Renal pelvis (tissue), 12 donors: Measurements from ENCODE around the gene LRRC58. TPM values are rescaled to one million over a fixed set of nuclear protein-coding genes. Genes with fewer than 3 reads are reported as not detected.
"Not testable (repeated sequence)": the region's sequence is repeated elsewhere in the genome, so short reads cannot be mapped to it uniquely, and the experiment has no call there.

Experiments used
- DNase-seq: peaks from one replicate; pipeline ENCODE4 v3.0.0-alpha.2; 2013
- long read RNA-seq, 16 experiments: transcript quantifications; one replicate each; lab custom pipeline, GENCODE V29; 2026
- polyA plus RNA-seq, 3 donors: library from polyadenylated mRNA; unstranded; fragments of 120-200 nt; gene quantifications; one replicate each; pipeline ENCODE4 v1.2.1, GENCODE V29; 2013; ENCODE audit not compliant: insufficient read length in 3 of 3

The LRRC58 gene
- 10 to 100 TPM; 22.0 to 32.3 (median 31.0) TPM for polyA plus RNA-seq
- long read RNA-seq, donor 1, full-length matches to known transcripts: 4 of 11 reads
- long read RNA-seq, donor 1, partial matches to known transcripts: 7 of 11 reads
- long read RNA-seq, donor 1, other reads (novel, unspliced or antisense): 0 of 11 reads
- long read RNA-seq, donor 2, full-length matches to known transcripts: 3 of 44 reads
- long read RNA-seq, donor 2, partial matches to known transcripts: 41 of 44 reads
- long read RNA-seq, donor 2, other reads (novel, unspliced or antisense): 0 of 44 reads
- long read RNA-seq, donor 3, full-length matches to known transcripts: 8 of 8 reads
- long read RNA-seq, donor 3, partial matches to known transcripts: 0 of 8 reads
- long read RNA-seq, donor 3, other reads (novel, unspliced or antisense): 0 of 8 reads
- long read RNA-seq, donor 4, full-length matches to known transcripts: 3 of 3 reads
- long read RNA-seq, donor 4, partial matches to known transcripts: 0 of 3 reads
- long read RNA-seq, donor 4, other reads (novel, unspliced or antisense): 0 of 3 reads
- long read RNA-seq, donor 5, full-length matches to known transcripts: 4 of 4 reads
- long read RNA-seq, donor 5, partial matches to known transcripts: 0 of 4 reads
- long read RNA-seq, donor 5, other reads (novel, unspliced or antisense): 0 of 4 reads
- long read RNA-seq, donor 6, full-length matches to known transcripts: 12 of 12 reads
- long read RNA-seq, donor 6, partial matches to known transcripts: 0 of 12 reads
- long read RNA-seq, donor 6, other reads (novel, unspliced or antisense): 0 of 12 reads
- long read RNA-seq, donor 7, full-length matches to known transcripts: 6 of 6 reads
- long read RNA-seq, donor 7, partial matches to known transcripts: 0 of 6 reads
- long read RNA-seq, donor 7, other reads (novel, unspliced or antisense): 0 of 6 reads
- long read RNA-seq, donor 8, full-length matches to known transcripts: 5 of 5 reads
- long read RNA-seq, donor 8, partial matches to known transcripts: 0 of 5 reads
- long read RNA-seq, donor 8, other reads (novel, unspliced or antisense): 0 of 5 reads
- long read RNA-seq, donor 9, full-length matches to known transcripts: 7 of 7 reads
- long read RNA-seq, donor 9, partial matches to known transcripts: 0 of 7 reads
- long read RNA-seq, donor 9, other reads (novel, unspliced or antisense): 0 of 7 reads
- long read RNA-seq, donor 10, full-length matches to known transcripts: 10 of 18 reads
- long read RNA-seq, donor 10, partial matches to known transcripts: 8 of 18 reads
- long read RNA-seq, donor 10, other reads (novel, unspliced or antisense): 0 of 18 reads
- long read RNA-seq, donor 11, full-length matches to known transcripts: 2 of 2 reads
- long read RNA-seq, donor 11, partial matches to known transcripts: 0 of 2 reads
- long read RNA-seq, donor 11, other reads (novel, unspliced or antisense): 0 of 2 reads
- long read RNA-seq, donor 12, full-length matches to known transcripts: 9 of 9 reads
- long read RNA-seq, donor 12, partial matches to known transcripts: 0 of 9 reads
- long read RNA-seq, donor 12, other reads (novel, unspliced or antisense): 0 of 9 reads
- long read RNA-seq, donor 13, full-length matches to known transcripts: 4 of 4 reads
- long read RNA-seq, donor 13, partial matches to known transcripts: 0 of 4 reads
- long read RNA-seq, donor 13, other reads (novel, unspliced or antisense): 0 of 4 reads
- long read RNA-seq, donor 14: 0 reads
- long read RNA-seq, donor 15, full-length matches to known transcripts: 6 of 6 reads
- long read RNA-seq, donor 15, partial matches to known transcripts: 0 of 6 reads
- long read RNA-seq, donor 15, other reads (novel, unspliced or antisense): 0 of 6 reads
- long read RNA-seq, donor 16, full-length matches to known transcripts: 6 of 6 reads
- long read RNA-seq, donor 16, partial matches to known transcripts: 0 of 6 reads
- long read RNA-seq, donor 16, other reads (novel, unspliced or antisense): 0 of 6 reads

GRCh38 chr3:120348991-120349854 lies at the start of gene LRRC58:
Gene LRRC58, minus strand, starts transcription at chr3:120349354. Its CDS starts 111 bp downstream, at chr3:120349243.
- DNase-seq: peak; percentile 93

GRCh38 chr3:120396469-120396868 lies 47.3 kb upstream of the LRRC58 start:
- DNase-seq: no peak

- no peak for DNase-seq
Measured at GRCh38 chr3:120394347-120394746, 45.2 kb upstream of the LRRC58 start.

- no peak for DNase-seq
Measured at GRCh38 chr3:120393761-120394160, 44.6 kb upstream of the LRRC58 start.

GRCh38 chr3:120393243-120393642 lies 44.1 kb upstream of the LRRC58 start:
- no peak for DNase-seq

- no peak for DNase-seq
Measured at GRCh38 chr3:120382941-120383447, 33.8 kb upstream of the LRRC58 start.

GRCh38 chr3:120381503-120381902 lies 32.3 kb upstream of the LRRC58 start:
- DNase-seq: no peak

GRCh38 chr3:120377948-120378347 lies 28.8 kb upstream of the LRRC58 start:
- not testable (repeated sequence) for DNase-seq

DNA sequence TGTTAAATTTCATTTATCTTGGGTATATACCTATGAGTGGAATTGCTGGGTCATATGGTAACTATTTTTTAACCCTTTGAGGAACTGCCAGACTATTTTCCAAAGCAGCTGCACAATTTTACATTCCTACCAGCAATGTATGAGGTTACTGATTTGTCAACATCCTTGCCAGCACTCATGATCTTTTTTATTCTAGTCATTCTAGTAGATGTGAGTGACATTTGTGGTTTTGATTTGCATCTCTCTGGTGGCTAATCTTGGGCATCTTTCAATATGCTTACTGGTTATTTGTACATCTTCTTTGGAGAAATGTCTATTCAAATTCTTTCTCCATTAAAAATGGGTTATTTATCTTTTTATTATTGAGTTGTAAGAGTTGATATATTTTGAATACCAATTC lies 21.3 kb upstream of the LRRC58 start:
- no peak for DNase-seq

DNA sequence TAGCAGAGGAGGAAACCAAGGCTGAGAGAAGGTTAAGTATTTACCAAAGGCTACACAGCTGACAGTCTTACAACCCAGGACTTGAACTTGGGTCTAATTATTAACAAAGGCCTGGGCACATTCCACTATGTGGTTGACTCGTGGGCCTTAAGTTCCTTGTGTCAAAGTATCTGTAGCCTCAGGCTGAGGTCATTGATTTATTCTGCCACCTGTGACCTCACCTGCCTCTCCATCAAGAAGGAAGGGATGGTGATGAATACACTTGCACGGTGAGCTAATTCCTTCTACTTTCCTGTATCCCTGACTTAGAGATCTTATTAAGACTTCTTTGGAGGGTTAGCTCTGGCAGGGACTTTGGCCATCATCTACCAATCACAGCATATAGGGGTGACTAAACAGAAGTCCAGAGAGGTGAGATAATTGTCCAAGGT lies 19.9 kb upstream of the LRRC58 start:
- no peak for DNase-seq

GRCh38 chr3:120368172-120368571 lies 19.0 kb upstream of the LRRC58 start:
- no peak for DNase-seq

GRCh38 chr3:120364821-120365220 lies 15.7 kb upstream of the LRRC58 start:
- no peak for DNase-seq

- no peak for DNase-seq
Measured at GRCh38 chr3:120364101-120364500, 14.9 kb upstream of the LRRC58 start.

DNA sequence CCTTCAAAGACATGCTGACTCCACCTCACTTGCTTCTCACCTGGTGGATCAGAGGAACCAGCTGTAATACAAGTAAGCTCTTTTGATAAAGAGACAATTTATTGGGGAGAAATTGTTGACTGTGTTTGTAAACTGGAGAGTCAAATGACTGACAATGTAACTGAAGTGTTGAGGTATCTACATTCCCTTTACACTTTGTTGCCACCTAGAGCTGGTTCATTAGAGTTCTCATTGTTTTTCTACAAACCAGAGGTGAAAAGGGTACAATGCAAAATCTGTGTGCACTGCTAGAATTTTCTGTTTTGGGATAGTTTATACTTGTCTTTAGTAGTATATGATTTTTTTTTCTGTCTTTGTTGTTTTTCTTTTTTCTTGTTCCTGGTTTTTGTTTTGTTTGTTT lies 8.7 kb upstream of the LRRC58 start:
- DNase-seq: no peak

- no peak for DNase-seq
Measured at GRCh38 chr3:120355486-120355885, 6.3 kb upstream of the LRRC58 start.

- no peak for DNase-seq
Measured at GRCh38 chr3:120353463-120353862, 4.3 kb upstream of the LRRC58 start.

GRCh38 chr3:120352017-120352416 lies 2.9 kb upstream of the LRRC58 start:
- DNase-seq: no peak

DNA sequence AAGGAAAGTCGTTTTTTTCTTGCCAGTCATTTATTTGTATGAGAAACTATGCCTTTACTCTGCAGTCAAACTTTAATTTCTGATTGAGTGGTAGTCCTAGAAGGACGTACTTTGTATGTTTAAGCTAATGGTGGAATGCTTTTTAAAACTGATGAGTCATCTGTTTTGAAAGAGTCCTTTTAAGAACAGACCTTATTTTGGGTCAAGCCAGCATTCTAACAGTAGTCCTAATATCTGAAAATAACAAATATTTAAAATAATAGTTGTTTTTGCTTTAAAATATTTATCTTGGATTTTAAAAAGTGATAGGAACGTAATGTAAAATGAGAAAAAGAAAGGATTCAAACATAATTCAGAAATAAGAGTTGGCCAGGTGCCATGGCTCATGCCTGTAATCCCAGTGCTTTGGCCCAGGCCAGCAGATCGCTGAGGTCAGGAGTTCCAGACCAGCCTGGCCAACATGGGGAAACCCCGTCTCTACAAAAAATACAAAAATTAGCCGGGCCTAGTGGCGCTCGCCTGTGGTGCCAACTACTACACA lies 1.3 kb upstream of the LRRC58 start:
- no peak for DNase-seq

DNA sequence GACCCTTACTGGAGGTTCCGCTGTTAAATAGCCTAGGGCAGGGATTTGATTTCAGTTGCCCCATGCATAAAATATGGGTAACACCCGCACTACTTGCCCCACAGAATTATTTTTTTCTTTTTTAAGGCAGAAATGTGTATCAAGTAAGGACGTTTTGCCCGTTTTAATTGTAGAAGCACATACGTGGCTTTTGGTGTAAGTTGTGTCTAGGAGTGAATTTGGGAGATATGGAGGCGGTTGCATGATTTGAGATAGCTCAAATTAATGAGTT lies 636 bp upstream of the LRRC58 start:
- no peak for DNase-seq
